ENCODE data around the gene UBE2S. TPM values are rescaled to one million over a fixed set of nuclear protein-coding genes. Genes with fewer than 3 reads are reported as not detected.
"Not testable (repeated sequence)": the region's sequence is repeated elsewhere in the genome, so short reads cannot be mapped to it uniquely, and the experiment has no call there.

Gene UBE2S
- total RNA-seq, 2 donors from 2014 or later: 43.8 to 147 TPM

DNA sequence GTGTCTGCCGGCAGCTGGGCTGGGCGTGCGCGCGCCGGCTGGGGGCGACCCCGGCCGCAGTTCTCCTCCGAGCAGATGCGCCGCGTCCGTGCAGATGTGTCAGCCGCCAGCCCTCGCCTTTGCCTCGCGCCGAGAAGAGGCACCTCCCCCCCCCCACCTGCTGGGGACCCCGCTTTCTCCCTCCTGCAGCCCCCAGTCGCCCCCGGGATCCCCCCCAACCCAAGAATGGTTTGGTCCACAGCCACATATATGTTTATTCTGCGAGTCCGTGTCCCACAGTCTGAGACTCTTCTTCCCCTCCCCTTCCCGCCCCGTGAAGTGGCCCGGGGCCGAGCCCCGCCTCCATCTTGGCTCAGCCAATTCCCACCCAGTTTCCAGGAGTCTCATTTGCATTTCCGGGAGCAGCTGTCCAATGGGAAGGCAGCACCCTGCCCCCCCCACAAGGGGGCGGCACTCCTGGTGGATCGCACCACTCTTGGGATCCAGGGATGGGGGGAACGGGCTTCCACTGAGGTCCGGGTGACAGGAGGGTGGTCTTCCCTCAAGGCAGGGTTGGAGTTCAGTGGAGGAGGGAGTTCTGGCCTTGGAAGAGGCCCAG lies 45.3 kb upstream of the UBE2S start:
- H3K4me1 ChIP-seq: no peaks in the 10 kb centered on the region

DNA sequence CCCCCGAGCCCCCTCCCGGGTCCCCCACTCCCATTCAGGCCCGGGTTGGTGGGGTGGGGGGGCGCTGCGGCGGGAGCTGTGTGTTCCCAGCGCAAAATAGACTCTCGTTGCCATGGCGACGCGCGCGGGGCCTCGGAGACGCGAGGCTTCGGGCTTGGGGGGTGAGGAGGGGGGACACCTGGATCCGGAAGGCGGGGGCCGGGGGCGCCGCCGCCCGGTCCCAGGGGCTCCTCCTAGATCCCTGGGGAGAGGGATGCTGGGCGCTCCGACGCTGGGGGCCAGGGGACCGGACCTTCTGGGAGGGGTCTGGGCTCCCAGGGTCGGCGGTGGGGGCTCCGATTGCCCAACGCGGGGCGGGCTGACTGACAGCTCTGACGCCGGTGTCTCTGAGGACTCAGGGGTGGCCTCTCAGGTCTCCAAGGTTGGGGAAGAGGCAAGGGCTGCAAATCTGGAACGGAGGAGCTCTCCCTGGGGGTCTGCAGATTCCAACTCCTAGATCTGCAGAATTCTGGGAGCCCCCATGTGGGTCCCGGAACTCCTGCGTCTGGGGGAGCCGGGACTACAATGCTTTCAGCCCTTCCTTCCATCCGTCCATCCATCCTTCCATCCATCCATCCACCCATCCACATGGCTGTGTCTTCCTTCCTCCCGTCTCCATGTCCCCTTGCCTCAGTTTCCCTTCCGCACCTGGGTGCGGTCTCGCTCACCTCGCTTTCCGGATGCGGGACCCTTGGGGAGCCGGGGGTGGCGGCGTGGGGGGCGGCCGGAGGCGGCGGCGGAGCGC lies 44.6 kb upstream of the UBE2S start:
- peaks cover 22% of the 10 kb centered on the region for H3K27me3 ChIP-seq
- H3K4me1 ChIP-seq: no peaks in the 10 kb centered on the region
- no peaks in the 10 kb centered on the region for H3K9me3 ChIP-seq
- TF ChIP-seq, protein P1, sequence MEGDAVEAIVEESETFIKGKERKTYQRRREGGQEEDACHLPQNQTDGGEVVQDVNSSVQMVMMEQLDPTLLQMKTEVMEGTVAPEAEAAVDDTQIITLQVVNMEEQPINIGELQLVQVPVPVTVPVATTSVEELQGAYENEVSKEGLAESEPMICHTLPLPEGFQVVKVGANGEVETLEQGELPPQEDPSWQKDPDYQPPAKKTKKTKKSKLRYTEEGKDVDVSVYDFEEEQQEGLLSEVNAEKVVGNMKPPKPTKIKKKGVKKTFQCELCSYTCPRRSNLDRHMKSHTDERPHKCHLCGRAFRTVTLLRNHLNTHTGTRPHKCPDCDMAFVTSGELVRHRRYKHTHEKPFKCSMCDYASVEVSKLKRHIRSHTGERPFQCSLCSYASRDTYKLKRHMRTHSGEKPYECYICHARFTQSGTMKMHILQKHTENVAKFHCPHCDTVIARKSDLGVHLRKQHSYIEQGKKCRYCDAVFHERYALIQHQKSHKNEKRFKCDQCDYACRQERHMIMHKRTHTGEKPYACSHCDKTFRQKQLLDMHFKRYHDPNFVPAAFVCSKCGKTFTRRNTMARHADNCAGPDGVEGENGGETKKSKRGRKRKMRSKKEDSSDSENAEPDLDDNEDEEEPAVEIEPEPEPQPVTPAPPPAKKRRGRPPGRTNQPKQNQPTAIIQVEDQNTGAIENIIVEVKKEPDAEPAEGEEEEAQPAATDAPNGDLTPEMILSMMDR (IDR thresholded peaks at IDR 0.05): no peak
- no peak overlapping the region for H3K4me3 ChIP-seq
- no peak for DNase-seq
- peak overlapping the region in 1 of 2 donors; percentile 35 for H3K9ac ChIP-seq (ENCODE audit: low read depth in 2 of 2, low read length in 2 of 2)
- H3K36me3 ChIP-seq: no peaks in the 10 kb centered on the region
- H3K27ac ChIP-seq: no peak overlapping the region
- intact Hi-C loops (cut with DNase I): no loop called here

More for the DNA sequence above, 45.3 kb upstream of the UBE2S start:
- Histone ChIP-seq H3K9me3 (no peaks in the 10 kb centered on the region), H3K36me3 (no peaks in the 10 kb centered on the region), H3K9ac (ENCODE audit: low read depth in 2 of 2, low read length in 2 of 2) (peak overlapping the region in 1 of 2 donors; percentile 35), H3K27ac (no peak overlapping the region), H3K27me3 (peaks cover 22% of the 10 kb centered on the region), H3K4me3 (no peak overlapping the region)
- intact Hi-C loops (cut with DNase I): no loop called here
- peak; percentile 63 for DNase-seq
- TF ChIP-seq, protein P1 (IDR thresholded peaks at IDR 0.05): no peak

DNA sequence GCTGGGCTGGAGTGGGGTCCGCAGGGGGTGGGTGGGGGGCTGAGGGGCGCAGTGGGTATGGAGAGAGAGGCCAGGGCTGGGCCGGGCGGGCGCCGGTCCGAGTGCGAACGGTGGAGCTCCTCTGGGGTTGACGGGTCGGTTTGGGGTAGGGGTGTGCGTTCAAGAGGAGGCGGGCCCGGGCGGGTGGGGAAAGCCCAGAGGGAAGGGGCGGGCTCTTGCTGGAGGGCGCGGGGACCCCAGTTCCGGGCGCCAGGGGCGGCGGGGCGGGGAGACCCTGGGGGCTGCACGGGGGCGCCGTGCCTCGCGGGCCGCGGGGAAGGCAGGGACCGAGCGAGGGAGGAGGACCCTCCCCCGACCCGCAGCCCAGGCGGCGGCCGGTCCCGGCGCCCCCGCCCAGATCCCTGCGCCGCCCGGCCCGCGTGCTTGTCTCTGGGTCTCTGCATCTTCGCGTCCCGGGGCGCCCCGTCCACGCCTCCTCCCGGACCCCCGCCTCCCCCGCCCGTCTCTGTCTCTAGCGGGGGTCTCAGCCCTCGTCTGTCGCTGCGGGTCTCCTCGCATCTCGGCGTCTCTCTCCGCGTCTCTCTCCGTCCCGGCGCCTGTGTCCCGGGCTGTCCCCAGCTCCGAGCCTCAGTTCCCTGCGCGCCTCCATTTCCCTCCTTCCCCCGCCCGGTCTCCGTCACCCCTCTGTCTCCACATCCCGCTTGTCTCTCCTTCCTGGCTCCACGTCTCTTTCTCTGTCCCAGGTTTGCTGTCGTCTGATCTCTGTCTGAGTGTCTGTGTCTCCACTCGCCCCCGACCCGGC lies 43.8 kb upstream of the UBE2S start:
- no peak overlapping the region for H3K4me3 ChIP-seq
- intact Hi-C loops (cut with DNase I): no loop called here
- H3K27ac ChIP-seq: no peak overlapping the region
- no peak overlapping the region for H3K9ac ChIP-seq (ENCODE audit: low read depth in 2 of 2, low read length in 2 of 2)
- no peaks in the 10 kb centered on the region for H3K4me1 ChIP-seq
- H3K36me3 ChIP-seq: no peaks in the 10 kb centered on the region
- TF ChIP-seq, protein P1 (IDR thresholded peaks at IDR 0.05): no peak
- no peak for DNase-seq
- H3K27me3 ChIP-seq: peaks cover 22% of the 10 kb centered on the region
- H3K9me3 ChIP-seq: no peaks in the 10 kb centered on the region

DNA sequence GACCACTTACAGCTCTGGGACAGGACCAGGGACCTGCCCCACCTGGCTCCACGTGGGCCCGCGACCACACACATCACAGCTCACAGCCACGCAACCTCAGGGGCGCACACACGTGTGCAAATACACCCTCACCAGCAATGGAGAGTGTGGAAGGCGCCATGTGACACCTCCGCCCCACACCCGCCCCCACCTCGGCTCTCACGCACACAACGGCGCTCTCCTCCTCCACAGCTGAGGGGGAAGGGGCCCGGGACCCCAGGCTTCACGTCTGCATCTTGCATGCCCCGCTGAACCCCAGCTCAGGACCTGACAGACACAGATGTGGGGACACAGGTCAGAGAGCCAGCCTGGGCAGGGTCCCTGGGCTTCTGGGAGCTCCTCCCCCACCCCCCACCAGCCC lies 41.9 kb upstream of the UBE2S start:
- H3K4me1 ChIP-seq: no peaks in the 10 kb centered on the region
- H3K4me3 ChIP-seq: no peak overlapping the region
- H3K9ac ChIP-seq (ENCODE audit: low read depth in 2 of 2, low read length in 2 of 2): no peak overlapping the region
- TF ChIP-seq, protein P1 (IDR thresholded peaks at IDR 0.05): no peak
- no peaks in the 10 kb centered on the region for H3K9me3 ChIP-seq
- intact Hi-C loops (cut with DNase I): no loop called here
- H3K27me3 ChIP-seq: peaks cover 27% of the 10 kb centered on the region
- H3K36me3 ChIP-seq: no peaks in the 10 kb centered on the region
- no peak overlapping the region for H3K27ac ChIP-seq
- no peak for DNase-seq

DNA sequence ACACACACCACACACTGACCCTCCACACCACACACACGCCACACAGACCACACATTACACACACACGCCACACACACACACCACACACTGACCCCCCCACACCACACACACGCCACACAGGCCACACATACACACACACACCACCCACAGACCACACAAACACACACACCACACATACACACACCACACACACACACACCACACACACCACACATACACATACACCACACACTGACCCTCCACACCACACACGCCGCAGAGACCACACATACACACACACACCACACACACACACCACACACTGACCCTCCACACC lies 40.5 kb upstream of the UBE2S start:
- H3K9ac ChIP-seq (ENCODE audit: low read depth in 2 of 2, low read length in 2 of 2); H3K27ac ChIP-seq; H3K4me1 ChIP-seq; H3K9me3 ChIP-seq; H3K4me3 ChIP-seq; H3K36me3 ChIP-seq; DNase-seq; intact Hi-C loops (cut with DNase I): not testable (repeated sequence)
- peaks cover 39% of the 10 kb centered on the region for H3K27me3 ChIP-seq

Data from colonic mucosa (tissue), 4 donors.